Tibial nerve (tissue), 4 donors: ENCODE results near the gene TEX19. TPM values are rescaled to one million over a fixed set of nuclear protein-coding genes. Genes with fewer than 3 reads are reported as not detected.

Experiments used
- DNase-seq, 2 donors: peaks; one replicate each; pipeline ENCODE4 v3.0.0-alpha.2; 2019; ENCODE audit warnings: low spot score in 2 of 2
- H3K27ac ChIP-seq, 4 donors: fragments of 200-600 bp; sonication (generic) in 3 of 4; one replicate each; pipeline ENCODE4 v1.5.1; 2017 to 2019; ENCODE audit warnings: mild to moderate bottlenecking in 1 of 4
- H3K27me3 ChIP-seq, 2 donors: fragments of 200-600 bp; sonication (generic) in 1 of 2; one replicate each; pipeline versions ENCODE4 v1.5.1 to v1.6.0; 2017 to 2019
- H3K36me3 ChIP-seq, 3 donors: fragments of 200-600 bp; sonication (generic); one replicate each; pipeline ENCODE4 v1.5.1; 2018 to 2019
- H3K4me1 ChIP-seq, 4 donors: fragments of 200-600 bp; sonication (generic) in 3 of 4; one replicate each; pipeline ENCODE4 v1.5.1; 2017 to 2019
- H3K4me3 ChIP-seq, 4 donors: fragments of 200-600 bp; sonication (generic) in 3 of 4; one replicate each; pipeline ENCODE4 v1.5.1; 2017 to 2019; ENCODE audit warnings: mild to moderate bottlenecking in 1 of 4, moderate library complexity in 1 of 4
- H3K9me3 ChIP-seq, 4 donors: fragments of 200-600 bp; sonication (generic) in 3 of 4; one replicate each; pipeline ENCODE4 v1.5.1; 2017 to 2019
- EP300 ChIP-seq, 2 donors: sonication (generic); formaldehyde crosslinking; IDR thresholded peaks; one replicate each; pipeline ENCODE4 v1.6.1; 2017; ENCODE audit warnings: antibody characterized with exemption in 2 of 2, mild to moderate bottlenecking in 1 of 2
- POLR2A ChIP-seq, 2 donors: fragments of 450-650 bp; IDR thresholded peaks; one replicate each; pipeline ENCODE4 v1.6.1; 2017; ENCODE audit warnings: antibody characterized with exemption in 2 of 2, mild to moderate bottlenecking in 2 of 2, moderate library complexity in 2 of 2
- WGBS, 2 donors: methylation state at CpG; one replicate each; pipeline ENCODE4 v1.1.5; 2018; 5-methylcytosine and 5-hydroxymethylcytosine counted together
- total RNA-seq, 4 donors: library from RNA; depleted of rRNA; stranded (reverse); fragments of >200 nt; gene quantifications; one replicate each; pipeline ENCODE4 v1.1.0, GENCODE V29; 2016
- TF ChIP-seq, protein P1 (sequence below), 5 experiments: fragments of 200-600 bp in 3 of 5; fragments of 450-650 bp in 2 of 5; sonication (generic) in 3 of 5; IDR thresholded peaks; one replicate each; pipeline ENCODE4 v1.5.1; 2016 to 2019; ENCODE audit warnings: antibody characterized with exemption in 5 of 5, mild to moderate bottlenecking in 3 of 5, moderate library complexity in 2 of 5

Gene TEX19
- total RNA-seq, 4 donors from 2014 or later: not detected

DNA sequence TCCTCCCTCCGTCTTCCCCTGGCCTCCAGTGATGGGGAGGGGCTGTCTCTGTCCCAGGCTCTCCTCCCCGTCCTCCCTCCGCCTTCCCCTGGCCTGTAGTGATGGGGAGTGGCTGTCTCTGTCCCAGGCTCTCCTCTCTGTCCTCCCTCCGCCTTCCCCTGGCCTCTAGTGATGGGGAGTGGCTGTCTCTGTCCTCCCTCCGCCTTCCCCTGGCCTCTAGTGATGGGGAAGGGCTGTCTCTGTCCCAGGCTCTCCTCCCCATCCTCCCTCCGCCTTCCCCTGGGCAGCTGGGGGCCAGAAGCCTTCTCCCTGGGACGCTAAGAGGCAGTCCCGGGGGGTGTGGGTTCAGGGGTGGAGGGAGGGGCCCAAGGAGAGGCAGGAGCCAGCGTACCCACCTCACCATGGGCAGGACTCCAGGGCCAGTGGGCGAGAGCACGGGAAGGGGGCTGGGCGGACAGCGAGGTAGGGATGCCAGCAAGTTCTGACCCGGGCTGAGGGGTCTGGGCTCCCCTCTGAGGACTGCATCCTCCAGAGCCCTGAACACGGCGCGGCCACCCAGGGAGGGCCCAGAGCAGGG, 27.3 kb downstream of the TEX19 start:
- WGBS, 2 donors: 39 to 40% methylated on average over 6 to 14 of the region's 17 CpGs
- Histone ChIP-seq H3K27ac (peak overlapping the region in 1 of 4 donors; percentile 0), H3K4me3 (no peak overlapping the region), H3K27me3 (peaks cover 0 to 45% of the 10 kb centered on the region in 2 donors), H3K36me3 (peaks cover 0 to 15% (median 0%) of the 10 kb centered on the region in 3 donors), H3K4me1 (peaks cover 0 to 39% (median 5%) of the 10 kb centered on the region in 4 donors), H3K9me3 (no peaks in the 10 kb centered on the region)
- TF ChIP-seq POLR2A (IDR thresholded peaks at IDR 0.05) (no peak), EP300 (IDR thresholded peaks at IDR 0.05) (no peak)
- TF ChIP-seq, protein P1, sequence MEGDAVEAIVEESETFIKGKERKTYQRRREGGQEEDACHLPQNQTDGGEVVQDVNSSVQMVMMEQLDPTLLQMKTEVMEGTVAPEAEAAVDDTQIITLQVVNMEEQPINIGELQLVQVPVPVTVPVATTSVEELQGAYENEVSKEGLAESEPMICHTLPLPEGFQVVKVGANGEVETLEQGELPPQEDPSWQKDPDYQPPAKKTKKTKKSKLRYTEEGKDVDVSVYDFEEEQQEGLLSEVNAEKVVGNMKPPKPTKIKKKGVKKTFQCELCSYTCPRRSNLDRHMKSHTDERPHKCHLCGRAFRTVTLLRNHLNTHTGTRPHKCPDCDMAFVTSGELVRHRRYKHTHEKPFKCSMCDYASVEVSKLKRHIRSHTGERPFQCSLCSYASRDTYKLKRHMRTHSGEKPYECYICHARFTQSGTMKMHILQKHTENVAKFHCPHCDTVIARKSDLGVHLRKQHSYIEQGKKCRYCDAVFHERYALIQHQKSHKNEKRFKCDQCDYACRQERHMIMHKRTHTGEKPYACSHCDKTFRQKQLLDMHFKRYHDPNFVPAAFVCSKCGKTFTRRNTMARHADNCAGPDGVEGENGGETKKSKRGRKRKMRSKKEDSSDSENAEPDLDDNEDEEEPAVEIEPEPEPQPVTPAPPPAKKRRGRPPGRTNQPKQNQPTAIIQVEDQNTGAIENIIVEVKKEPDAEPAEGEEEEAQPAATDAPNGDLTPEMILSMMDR (IDR thresholded peaks at IDR 0.05): no peak
- no peak for DNase-seq

DNA sequence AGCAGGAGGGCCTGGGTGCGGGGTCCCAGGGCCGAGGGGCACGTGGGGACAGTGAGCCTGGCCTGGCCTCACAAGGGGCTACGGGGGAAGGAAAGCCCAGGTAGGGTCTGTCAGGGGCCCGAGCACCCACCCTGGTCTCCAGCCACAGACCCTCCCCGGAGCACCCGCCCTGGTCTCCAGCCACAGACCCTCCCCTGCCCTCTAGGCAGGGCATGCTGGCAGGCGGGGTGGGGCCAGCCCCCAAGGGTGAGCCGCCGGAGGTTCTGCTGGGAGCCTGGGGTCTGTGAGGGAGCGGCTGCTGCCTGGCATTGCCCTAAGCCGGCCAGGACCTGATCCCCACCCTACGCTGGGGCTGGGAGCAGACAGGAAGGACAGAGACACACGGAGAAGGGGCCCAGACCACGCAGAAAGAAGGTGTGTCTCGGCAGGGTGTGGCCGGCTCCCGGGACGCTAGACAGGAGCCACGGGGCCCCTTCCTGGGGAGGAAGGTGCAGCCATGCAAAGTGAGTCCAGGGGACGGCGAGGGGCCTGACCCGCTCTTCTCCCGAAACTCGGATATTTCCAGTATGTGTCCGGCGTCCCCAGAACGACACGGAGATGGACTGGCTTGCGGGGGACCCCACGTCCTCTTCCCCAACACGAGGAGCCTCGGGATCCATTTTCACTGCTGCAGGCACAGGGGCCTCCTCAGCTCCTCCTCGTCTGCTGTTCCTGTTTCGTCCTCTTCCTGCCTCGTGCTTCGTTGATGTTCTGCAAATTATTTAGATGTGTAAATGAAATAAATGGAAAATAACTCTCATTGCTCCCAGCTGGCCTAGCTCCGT, 28.0 kb downstream of the TEX19 start:
- H3K27me3 ChIP-seq: peaks cover 0 to 45% of the 10 kb centered on the region in 2 donors

DNA sequence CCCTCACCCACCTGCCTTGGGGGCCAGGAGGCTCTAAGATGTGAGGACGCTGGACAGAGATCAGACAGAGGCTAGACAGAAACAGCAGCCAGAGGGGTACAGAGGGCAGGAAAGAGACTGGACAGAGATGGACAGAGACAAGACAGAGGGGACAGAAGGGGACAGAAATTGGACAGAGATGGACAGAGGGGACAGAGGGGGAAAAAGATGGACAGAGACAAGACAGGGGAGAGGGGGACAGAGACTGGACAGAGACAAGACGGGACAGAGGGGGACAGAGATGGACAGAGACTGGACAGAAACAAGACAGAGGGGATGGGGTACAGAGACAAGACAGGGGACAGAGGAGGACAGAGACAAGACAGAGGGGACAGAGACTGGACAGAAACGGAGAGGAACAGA, 28.7 kb downstream of the TEX19 start:
- TF ChIP-seq EP300 (IDR thresholded peaks at IDR 0.05): no peak
- TF ChIP-seq POLR2A (IDR thresholded peaks at IDR 0.05): no peak
- TF ChIP-seq, protein P1 (IDR thresholded peaks at IDR 0.05): no peak
- Histone ChIP-seq H3K36me3 (peaks cover 0 to 29% (median 0%) of the 10 kb centered on the region in 3 donors), H3K4me3 (no peak overlapping the region), H3K27ac (no peak overlapping the region), H3K27me3 (peaks cover 0 to 42% of the 10 kb centered on the region in 2 donors), H3K4me1 (peaks cover 0 to 36% (median 5%) of the 10 kb centered on the region in 4 donors), H3K9me3 (no peaks in the 10 kb centered on the region)
- DNase-seq: no peak
- WGBS, 2 donors: 55 to 61% methylated on average over 3 of the region's 3 CpGs

More for the DNA sequence above, 28.0 kb downstream of the TEX19 start:
- peak overlapping the region in 1 of 4 donors; percentile 0 for H3K27ac ChIP-seq
- TF ChIP-seq, protein P1 (IDR thresholded peaks at IDR 0.05): no peak
- TF ChIP-seq EP300 (IDR thresholded peaks at IDR 0.05) (no peak), POLR2A (IDR thresholded peaks at IDR 0.05) (no peak)
- WGBS, 2 donors: 53 to 57% methylated on average over 35 to 36 of the region's 38 CpGs
- H3K36me3 ChIP-seq: peaks cover 0 to 23% (median 0%) of the 10 kb centered on the region in 3 donors
- no peak overlapping the region for H3K4me3 ChIP-seq
- H3K4me1 ChIP-seq: peaks cover 0 to 36% (median 5%) of the 10 kb centered on the region in 4 donors
- no peak for DNase-seq
- H3K9me3 ChIP-seq: no peaks in the 10 kb centered on the region

DNA sequence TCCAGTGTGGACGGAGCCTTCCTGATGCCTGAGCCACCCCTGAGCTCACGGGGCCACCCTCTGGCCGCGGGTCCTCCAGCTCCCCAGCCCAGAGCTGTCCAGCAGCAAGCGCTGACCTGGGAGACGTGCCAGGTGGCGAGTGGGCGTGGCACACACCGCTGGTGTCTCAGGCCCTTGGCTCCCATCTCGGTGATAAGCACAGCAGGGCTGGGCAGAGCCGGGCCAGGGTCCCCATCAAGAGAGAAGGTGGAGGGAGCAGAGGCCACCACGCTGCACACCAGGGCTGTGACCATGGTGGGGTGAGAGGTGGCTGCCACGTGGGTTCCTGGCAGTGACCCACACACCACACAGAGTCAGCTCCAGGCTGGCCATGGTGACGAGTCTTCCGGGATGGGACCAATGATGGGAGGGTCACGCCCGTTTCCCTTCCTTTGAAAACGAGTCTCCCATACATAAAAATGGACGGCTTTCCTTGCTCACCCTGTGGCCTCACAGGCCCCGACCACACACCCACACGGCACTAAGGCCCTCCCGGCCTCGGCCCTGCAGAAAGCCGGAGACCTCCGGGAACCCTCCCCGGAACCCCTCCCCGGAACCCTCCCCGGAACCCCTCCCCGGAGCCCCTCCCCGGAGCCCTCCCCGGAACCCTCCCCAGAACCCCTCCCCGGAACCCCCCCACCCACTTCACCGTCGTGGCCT, 29.3 kb downstream of the TEX19 start:
- Histone ChIP-seq H3K4me1 (peaks cover 0 to 36% (median 5%) of the 10 kb centered on the region in 4 donors), H3K27me3 (peaks cover 0 to 37% of the 10 kb centered on the region in 2 donors), H3K4me3 (no peak overlapping the region), H3K36me3 (peaks cover 0 to 36% (median 0%) of the 10 kb centered on the region in 3 donors), H3K27ac (no peak overlapping the region), H3K9me3 (no peaks in the 10 kb centered on the region)
- no peak for DNase-seq
- 68 to 78% methylated on average over 28 to 33 of the region's 34 CpGs for WGBS, 2 donors
- TF ChIP-seq, protein P1 (IDR thresholded peaks at IDR 0.05): no peak
- TF ChIP-seq EP300 (IDR thresholded peaks at IDR 0.05): no peak
- TF ChIP-seq POLR2A (IDR thresholded peaks at IDR 0.05): no peak
